Iris pigment epithelial cell (primary cell): ENCODE results near the gene KCNJ12.
"Not testable (repeated sequence)": the region's sequence is repeated elsewhere in the genome, so short reads cannot be mapped to it uniquely, and the experiment has no call there.

Experiments
- DNase-seq: peaks from one replicate; pipeline ENCODE4 v3.0.0-alpha.2; 2011; ENCODE audit warnings: low read depth

The KCNJ12 gene

GRCh38 chr17:21376081-21376758 is at the start of gene KCNJ12:
Gene KCNJ12 (plus strand): TSS chr17:21376357. CDS start chr17:21415343, 38,986 bp downstream.
- peak; percentile 43 for DNase-seq

- not testable (repeated sequence) for DNase-seq
These were observed 48.2 kb upstream of the KCNJ12 start for GRCh38 chr17:21327921-21328320.

GRCh38 chr17:21328778-21329177 is 47.4 kb upstream of the KCNJ12 start:
- not testable (repeated sequence) for DNase-seq

GRCh38 chr17:21330436-21331160 is 45.6 kb upstream of the KCNJ12 start:
- DNase-seq, result no peak

GRCh38 chr17:21336541-21337294 is 39.4 kb upstream of the KCNJ12 start:
- DNase-seq, result not testable (repeated sequence)

GRCh38 chr17:21337981-21338625 is 38.1 kb upstream of the KCNJ12 start:
- not testable (repeated sequence) for DNase-seq

- no peak for DNase-seq
These were observed 37.1 kb upstream of the KCNJ12 start for GRCh38 chr17:21339011-21339410.

GRCh38 chr17:21339571-21339970 is 36.6 kb upstream of the KCNJ12 start:
- DNase-seq, result not testable (repeated sequence)

GRCh38 chr17:21340407-21340806 is 35.8 kb upstream of the KCNJ12 start:
- DNase-seq, result not testable (repeated sequence)

GRCh38 chr17:21341279-21341678 is 34.9 kb upstream of the KCNJ12 start:
- not testable (repeated sequence) for DNase-seq

GRCh38 chr17:21341925-21342540 is 34.1 kb upstream of the KCNJ12 start:
- not testable (repeated sequence) for DNase-seq

- DNase-seq, result not testable (repeated sequence)
These were observed 32.9 kb upstream of the KCNJ12 start for GRCh38 chr17:21343061-21343949.

GRCh38 chr17:21344801-21345200 is 31.4 kb upstream of the KCNJ12 start:
- not testable (repeated sequence) for DNase-seq

GRCh38 chr17:21345236-21345635 is 30.9 kb upstream of the KCNJ12 start:
- no peak for DNase-seq

GRCh38 chr17:21346107-21346506 is 30.1 kb upstream of the KCNJ12 start:
- not testable (repeated sequence) for DNase-seq

- not testable (repeated sequence) for DNase-seq
These were observed 29.4 kb upstream of the KCNJ12 start for GRCh38 chr17:21346651-21347250.

GRCh38 chr17:21347660-21348059 is 28.5 kb upstream of the KCNJ12 start:
- DNase-seq, result not testable (repeated sequence)

- not testable (repeated sequence) for DNase-seq
These were observed 27.9 kb upstream of the KCNJ12 start for GRCh38 chr17:21348081-21348925.

- not testable (repeated sequence) for DNase-seq
These were observed 27.3 kb upstream of the KCNJ12 start for GRCh38 chr17:21348926-21349261.
